GM11168 (cell line): ENCODE results near the gene GPX4.

Source experiments
- in situ Hi-C: fragments of 300-500 bp; cut with MboI; formaldehyde crosslinking; loops from one replicate; pipeline ENCODE4 v1.12.0; 2022; ENCODE audit warnings: low sequenced_read_pairs; ENCODE audit not compliant: unreplicated experiment

The GPX4 gene

DNA sequence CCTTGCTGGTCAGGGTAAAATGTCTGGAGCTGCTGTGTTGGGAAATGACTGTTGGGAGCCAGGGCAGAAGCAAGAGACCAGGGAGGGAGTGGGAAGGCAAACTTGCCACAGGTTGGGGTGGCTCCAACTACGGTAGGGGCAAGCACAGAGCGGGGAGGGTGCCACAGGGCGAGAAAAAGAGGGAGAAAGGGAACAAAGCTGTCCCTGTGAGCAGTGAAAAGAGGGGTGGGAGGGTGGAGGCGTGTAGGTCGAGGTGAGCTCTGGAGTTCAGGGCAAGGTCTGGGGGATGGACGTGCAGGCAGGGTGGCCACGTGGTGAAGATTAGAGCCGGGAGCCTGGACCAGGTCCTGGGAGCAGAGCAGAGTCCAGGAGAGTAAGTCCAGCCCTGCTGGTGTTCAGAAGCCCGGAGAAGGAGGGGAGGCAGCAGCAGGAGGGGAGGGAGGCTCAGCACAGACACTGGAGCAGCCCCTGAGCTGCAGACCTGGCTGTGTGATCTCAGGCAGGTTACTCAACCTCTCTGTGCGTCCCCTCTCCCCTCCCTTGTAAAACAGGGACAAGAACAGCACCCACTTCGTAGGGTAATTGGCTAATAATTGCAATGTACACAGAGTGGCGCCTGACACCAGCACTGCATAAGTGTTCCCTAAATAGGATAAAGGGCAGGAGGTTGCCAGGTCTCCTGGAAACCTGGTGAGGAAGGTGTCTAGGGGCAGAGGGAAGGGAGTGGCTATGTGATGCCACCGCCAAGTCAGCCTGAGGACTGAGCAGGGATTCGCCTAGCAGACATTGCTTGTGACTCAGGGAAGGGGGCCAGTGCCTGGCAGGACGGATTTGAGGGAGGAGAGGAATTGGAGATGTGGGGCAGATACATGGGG lies 5.4 kb upstream of the GPX4 start:
- in situ Hi-C loops, result no loop called here

DNA sequence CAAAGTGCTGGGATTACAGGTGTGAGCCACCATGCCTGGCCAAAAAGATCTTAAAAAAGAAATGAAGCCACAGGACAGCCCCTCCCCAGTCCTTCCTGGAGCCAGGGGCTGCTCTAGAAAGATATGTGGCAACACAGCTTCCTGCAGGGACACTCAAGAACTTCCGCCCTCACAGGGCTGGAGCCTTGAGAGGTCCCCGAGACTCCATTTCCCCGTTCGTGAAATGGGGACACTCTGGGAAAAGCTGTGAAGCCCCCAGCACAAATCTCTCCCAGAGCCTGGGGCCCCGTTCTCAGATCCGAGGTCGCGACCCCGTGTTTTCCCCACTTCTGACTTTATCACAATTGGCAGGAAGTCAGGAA lies 2.5 kb upstream of the GPX4 start:
- in situ Hi-C loops, result no loop called here

DNA sequence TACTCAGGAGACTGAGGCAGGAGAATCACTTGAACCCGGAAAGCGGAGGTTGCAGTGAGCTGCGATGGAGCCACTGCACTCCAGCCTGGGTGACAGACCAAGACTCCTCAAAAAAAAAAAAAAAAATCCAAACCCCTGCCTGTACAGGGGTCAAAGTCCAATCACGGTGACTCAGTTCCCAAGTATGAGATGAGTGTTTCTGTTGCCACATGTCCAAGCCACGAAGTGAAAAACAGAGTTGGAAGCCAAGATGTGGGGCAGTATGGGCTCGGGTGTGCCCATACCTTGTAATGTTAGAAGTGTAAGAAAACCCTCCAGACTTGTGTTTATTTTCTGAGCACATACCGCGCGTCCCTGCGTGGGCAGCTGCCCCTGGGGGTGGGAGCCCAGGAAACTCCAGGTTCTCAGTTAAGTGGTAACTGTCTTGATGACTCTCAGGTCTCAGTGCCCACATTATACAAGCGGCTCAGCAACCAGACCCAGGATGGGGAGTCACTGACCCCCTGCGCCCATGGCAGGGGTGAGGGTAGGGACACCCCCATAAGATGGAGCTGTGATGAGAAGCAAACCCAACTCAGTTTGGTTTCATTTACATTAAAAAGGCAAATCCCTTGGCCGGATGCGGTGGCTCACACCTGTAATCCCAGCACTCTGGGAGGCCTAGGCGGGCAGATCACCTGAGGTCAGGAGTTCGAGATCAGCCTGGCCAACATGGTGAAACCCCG lies 1.2 kb upstream of the GPX4 start:
- in situ Hi-C loops, result no loop called here

DNA sequence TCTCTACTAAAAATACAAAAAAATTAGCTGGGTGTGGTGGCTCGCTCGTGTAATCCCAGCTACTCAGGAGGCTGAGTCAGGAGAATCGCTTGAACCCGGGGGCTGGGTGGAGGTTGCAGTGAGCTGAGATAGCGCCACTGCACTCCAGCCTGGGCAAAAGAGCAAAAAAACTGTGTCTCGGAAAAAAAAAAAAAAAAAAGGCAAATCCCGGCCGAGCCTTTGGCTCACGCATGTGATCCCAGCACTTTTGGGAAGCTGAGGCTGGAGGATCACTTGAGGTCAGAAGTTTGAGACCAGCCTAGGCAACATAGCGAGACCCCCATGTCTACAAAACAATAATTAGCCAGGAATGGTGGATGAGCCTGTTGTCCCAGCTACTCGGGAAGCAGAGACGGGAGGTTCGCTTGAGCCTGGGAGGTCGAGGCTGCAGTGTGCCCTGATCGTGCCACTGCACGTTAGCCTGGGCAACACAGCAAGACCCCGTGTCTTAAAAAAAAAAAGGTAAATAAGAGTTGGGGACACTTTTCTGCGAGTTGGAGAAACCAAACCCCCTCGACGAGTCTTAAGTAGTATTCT lies 574 bp upstream of the GPX4 start:
- in situ Hi-C loops, result no loop called here

DNA sequence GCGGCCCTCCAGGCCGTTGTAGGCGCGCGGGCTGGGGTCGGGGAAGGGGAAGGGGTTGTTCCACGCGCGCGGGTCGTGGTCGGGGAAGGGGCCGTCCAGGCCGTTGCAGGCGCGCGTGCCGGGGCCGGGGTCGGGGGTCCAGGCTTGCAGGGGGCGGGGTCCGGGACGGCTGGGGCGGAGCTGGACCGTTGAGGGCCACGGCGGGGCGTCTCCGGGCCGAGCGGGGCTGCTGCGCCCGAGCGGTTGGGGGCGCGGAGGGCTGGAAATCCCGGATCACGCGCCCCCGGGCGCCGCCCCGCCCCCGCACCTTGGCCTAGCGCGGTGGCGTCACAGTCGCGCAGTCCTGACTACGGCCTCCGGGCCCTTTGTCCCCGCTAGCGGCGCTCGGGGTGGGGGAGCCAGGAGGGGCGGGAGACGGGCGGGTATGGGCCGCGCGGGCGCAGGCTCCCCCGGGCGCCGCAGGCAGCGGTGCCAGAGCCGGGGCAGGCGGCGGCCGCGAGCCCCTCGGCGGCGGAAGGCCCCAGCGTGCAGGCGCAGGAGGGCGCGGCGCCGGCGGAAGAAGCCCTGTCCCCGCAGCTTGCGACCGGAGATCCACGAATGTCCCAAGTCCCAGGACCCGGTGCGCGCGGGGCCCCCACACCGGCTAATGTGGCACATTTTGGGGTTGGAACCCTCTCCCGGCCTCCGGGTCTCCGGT lies 665 bp downstream of the GPX4 start:
- in situ Hi-C loops, result no loop called here

DNA sequence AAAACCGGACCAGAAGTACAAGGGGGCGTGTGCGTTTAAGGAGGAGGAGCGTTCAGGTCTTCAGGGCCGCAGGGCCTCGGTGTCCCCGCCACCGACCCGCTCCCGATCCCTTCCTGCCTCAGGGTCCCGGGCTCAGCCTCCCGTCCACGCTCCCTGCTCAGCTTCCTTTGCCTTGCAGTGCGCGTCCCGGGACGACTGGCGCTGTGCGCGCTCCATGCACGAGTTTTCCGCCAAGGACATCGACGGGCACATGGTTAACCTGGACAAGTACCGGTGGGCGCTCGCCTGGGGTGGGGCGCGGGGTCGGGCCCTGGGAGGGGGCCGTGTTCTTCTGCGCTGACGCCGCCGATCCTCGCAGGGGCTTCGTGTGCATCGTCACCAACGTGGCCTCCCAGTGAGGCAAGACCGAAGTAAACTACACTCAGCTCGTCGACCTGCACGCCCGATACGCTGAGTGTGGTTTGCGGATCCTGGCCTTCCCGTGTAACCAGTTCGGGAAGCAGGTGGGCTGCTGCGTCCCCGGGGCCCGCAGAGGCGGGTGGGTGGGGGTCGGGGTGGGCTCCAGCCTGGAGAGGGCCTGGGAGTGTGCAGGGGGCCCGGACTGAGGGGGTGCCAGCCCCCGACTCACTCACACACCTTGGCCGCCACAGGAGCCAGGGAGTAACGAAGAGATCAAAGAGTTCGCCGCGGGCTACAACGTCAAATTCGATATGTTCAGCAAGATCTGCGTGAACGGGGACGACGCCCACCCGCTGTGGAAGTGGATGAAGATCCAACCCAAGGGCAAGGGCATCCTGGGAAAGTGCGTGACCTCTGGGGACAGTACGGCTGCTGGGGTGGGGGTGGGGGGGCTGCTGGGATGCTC lies 1.4 kb downstream of the GPX4 start:
- in situ Hi-C loops, result no loop called here

DNA sequence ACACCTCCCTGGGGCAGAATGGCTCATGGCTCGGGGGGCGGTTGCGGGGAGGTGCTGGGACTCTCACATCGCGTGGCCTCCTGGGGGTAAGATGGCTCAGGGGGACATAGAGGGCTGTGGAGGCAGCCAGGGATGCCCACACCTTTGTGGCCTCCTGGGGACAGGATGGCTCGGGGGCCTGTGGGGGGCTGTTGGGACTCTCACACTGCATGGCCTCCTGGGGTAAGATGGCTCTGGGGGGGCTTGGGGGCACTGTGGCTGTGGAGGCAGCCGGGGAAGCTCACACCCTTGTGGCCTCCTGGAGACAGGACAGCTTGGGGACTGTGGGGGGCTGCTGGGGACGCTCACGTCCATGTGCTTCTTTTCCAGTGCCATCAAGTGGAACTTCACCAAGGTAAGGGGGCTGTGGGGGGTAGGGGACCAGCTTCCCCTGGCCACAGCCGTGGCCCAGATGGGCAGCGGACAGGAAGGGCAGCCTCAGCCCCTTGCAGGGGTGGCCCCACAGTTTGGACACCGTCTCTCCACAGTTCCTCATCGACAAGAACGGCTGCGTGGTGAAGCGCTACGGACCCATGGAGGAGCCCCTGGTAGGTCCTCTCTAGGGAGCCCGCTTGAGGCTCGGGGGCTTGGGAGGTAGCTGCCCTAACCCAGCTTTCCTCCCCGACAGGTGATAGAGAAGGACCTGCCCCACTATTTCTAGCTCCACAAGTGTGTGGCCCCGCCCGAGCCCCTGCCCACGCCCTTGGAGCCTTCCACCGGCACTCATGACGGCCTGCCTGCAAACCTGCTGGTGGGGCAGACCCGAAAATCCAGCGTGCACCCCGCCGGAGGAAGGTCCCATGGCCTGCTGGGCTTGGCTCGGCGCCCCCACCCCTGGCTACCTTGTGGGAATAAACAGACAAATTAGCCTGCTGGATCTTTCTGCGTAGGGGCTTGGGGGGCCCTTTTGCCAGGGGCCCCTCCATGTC lies 2.4 kb downstream of the GPX4 start:
- in situ Hi-C loops, result no loop called here

DNA sequence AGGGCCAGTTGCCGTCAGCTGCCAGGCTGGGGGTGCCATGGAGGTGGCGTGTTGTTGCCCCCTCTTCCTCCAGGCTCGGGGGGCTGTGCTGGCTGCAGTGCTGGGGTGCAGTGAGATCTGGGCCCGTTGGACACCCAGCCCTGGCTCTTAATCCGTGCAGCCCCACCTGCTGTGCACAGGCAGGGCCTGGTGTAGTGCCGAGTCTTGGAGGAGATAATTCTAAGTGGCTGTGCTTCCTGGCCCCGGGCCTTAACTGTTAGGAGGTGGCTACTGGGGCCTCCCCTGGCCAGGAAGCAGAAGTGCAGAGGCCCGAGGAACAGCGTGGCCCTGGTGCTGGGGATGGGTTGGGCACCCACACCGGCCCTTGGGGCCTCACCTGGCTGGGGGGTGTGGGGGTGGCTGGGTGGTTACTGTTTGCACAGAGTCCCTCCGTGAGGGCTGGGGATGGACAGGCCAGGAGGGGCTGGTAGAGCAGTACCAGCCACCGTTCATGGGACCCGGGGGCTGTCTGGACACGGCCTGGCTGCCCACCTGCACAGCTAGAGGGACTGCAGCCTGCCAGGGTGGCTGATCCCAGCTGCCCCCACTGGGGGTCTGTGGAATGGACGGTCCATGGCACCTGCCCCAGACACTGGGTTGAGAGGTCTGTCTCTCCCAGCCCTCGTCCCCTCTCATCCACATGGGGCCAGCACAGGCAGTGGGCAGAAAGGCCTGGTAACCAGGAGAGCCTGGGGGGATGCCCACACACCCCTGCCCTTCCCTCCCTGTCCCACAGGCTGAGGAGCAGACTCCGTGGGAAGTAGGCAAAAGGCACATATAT lies 3.3 kb downstream of the GPX4 start:
- in situ Hi-C loops, result no loop called here

DNA sequence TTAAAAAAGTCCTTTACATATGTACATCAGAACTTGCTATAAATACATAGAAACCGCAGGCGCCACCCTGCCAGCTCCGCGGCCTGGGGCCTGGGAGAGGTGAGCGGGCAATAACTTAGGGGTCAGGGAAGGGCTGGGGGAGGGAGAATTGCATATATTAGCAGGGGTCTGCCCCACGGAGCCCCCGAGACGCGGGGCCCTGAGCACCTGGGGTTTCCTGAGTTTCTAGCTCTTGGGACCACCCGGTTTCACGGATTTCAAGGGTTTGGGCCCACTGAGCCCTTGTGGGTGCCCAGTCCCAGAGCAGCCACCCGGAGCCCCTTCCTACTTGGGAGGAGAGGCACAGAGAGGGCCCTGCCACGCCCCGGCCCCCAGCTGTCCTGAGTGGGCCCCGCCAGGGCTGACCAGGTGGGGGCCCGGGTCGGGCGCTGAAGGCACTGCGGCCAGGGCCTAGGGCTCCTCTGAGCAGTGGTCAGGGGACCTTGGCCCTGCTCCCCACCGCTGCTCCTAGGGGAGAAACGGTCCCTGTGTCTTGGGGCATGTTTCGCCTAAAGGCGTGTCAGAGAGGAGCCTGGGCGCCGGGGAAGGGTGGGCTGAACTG lies 4.0 kb downstream of the GPX4 start:
- in situ Hi-C loops, result no loop called here

DNA sequence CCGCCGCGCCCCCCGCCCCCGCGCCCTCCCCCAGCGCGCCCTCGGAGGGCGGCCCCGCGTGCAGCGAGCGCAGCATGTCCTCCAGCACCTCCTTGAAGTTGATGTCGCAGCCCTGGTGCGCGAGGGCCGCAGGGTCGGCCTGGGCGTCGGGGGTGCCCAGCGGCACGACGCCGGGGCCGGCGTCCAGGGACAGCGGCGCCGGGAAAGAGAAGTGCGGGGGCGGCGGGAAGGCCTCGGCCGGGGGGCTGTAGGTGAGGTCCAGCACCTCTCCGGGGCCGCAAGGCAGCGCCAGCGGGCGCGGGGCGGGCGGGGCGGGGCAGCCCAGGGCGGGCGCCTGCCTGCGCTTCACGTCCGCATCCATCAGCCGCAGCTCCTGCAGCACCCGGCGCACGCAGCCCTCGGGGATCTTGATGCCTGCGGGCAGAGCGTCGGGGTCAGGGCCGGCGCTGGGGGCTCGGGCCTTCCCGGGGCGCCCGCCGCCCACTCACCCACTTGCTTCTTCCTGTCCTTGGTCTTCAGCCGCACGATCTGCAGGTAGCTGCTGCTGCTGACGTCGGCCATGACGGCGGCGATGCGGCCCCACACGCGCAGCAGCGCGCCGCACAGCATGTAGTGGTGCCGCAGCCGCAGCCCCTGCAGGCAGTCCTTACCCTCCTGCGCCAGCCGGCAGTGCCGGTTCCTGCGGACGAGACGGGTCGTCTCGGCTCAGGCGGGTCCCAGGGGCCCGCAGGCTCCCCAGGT lies 4.7 kb downstream of the GPX4 start:
- in situ Hi-C loops, result no loop called here

DNA sequence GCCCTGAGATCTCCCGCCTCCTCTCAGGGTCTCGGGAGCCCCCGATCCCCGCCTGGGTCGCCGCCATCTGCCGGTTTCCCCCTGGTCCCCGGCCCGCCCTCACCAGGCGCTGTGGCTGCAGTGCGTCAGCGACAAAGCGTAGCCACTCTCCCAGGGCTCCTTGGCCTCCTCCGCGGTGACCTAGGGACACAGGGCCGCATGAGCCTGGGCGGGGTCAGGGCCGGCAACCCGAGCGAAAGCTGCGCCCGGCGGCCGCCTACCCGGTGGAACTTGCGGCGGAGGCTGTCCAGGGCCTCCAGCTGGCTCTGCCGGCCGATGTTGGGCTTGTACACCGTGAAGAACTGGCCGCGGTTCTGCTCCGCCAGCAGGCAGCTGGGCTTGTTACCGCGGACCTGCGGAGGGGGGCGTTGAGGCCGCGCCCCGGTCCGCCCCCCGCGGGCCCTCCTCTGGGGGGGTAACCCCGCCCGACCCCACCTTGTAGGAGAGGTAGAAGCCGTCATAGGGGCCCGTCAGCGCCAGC lies 5.3 kb downstream of the GPX4 start:
- in situ Hi-C loops, result no loop called here

DNA sequence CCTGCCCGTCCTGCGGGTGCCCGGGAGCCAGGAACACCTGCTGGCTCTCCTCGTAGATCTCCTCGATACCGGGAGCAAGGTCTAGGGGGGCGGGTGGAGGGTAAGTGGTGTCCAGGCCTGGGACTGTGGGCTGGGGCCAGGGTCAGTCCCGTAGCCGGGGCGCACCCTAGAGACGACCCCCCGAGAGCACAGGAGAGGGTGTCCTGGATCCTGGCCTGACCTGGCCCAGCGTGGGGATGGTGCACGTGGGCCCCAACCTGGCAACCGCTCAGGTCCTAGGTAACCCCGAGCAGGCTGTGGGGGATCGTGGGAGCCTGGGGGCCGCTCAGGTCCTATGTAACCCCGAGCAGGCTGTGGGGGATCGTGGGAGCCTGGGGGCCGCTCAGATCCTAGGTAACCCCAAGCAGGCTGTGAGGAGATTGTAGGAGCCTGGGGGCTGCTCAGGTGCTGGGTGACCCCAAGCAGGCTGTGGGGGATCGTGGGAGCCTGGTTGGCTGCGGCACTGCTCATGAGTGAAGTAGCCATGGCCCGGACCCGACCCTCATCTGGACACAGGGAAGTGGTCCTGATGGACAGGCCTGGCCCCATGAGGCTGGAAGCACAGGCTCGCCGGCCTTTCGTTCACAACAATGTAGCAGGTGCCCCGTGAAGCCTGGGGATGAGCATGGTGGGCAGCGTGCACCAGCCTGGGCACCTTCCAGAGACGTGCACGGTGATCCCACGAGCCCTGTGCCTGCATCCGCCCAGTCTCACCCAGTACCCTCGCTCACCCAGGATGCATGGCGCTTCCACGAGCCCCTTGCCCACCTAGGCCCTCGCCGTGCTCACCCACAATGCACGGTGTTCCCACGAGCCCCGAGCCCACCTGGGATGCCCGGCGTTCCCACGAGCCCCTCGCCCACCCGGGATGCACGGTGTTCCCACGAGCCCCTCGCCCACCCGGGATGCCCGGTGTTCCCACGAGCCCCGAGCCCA lies 6.2 kb downstream of the GPX4 start:
- in situ Hi-C loops, result loop anchor here (10.0 kb wide), 1 partner anchor 75 kb away; no protein-coding TSS in a partner anchor

DNA sequence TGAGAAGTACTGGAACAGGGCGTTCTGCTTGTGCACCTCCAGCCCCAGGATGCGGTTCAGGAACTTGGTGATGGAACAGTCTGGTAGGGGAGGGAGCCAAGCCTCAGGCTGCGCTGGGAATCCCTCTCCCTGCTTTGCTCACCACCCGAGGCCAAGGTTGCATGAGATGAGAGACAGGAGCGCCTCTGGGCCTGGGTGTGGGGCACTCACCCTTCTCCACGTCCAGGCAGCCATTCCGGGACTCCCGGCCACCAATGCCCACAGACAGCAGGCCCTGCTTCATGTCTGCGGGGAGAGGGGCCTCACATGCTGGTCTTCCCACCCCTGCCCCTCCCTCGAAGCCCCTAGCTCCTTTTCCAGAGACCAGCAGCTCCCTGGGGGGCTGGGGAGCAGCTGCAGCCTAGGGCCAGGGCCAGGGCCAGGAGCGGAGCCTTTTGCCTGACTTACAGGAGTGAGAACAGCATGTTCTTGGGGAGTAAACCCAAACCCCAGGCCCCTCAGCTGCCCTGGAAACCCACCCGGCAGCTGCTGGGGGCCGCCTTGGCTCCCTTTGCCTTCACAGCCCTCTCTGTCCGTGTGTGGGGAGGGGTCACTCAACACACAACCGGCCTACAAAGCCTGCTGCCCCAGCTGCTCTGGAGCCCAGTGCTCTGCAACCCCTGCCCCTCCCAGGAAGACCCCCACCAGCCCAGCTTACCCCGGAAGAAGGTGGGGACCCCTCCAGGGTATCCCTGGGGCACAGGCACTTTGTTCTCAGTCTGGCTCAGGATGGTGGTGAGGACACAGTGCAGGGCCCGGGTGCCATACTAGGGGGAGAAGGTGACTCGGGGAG lies 7.2 kb downstream of the GPX4 start:
- in situ Hi-C loops, result loop anchor here (10.0 kb wide), 1 partner anchor 74 kb away; no protein-coding TSS in a partner anchor

DNA sequence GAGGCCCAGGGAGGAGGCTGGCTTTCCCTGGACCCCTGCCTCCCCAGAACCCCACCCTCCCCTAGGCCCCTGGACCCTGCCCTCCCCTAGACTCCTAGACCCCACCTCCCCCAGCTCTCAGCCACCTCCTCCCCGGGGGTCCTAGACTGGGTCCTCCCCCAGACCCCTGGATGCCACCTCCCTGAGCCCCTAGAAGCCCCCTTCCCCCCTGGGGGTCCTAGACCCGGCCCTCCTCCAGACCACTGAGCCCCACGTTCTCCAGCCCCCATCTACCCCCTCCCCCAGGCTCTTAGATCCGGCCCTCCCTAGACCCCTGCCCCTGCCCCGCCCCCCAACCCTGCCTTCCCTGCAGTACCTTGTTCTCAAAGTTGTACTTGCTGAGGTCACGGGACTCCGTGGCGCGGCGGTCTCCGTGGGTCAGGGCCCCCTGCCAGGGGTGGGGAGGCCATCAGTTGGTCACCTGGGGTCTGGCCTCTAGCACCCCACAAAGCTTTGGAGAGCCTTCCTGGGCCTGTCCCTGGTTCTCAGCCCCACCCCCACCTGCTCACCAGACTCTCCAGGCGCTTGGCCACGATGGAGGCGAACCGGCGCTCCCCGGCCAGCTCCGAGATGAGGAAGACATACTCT lies 8.0 kb downstream of the GPX4 start:
- in situ Hi-C loops, result loop anchor here (10.0 kb wide), 1 partner anchor 73 kb away; no protein-coding TSS in a partner anchor
